ENCODE measurements around the gene OBP2A. TPM values are rescaled to one million over a fixed set of nuclear protein-coding genes. Genes with fewer than 3 reads are reported as not detected.
"Not testable (repeated sequence)": the region's sequence is repeated elsewhere in the genome, so short reads cannot be mapped to it uniquely, and the experiment has no call there.

The OBP2A gene
- total and polyA plus RNA-seq, 10 of the 15 experiments (the other 5 are each of a cell fraction or from before 2014, with no cell fraction given) = not detected

- in situ Hi-C loops (cut with MboI); SMC1A ChIA-PET (ENCODE audit: uncharacterized antibody, unreplicated experiment); H3K4me3 ChIP-seq; FAIRE-seq; ATAC-seq; DNase-seq (ENCODE audit: low read depth, low spot score); H4K20me1 ChIP-seq (ENCODE audit: control insufficient read depth, insufficient read depth); H3K36me3 ChIP-seq (ENCODE audit: control insufficient read depth in 2 of 2, insufficient read depth in 2 of 2, low read length in 1 of 2); H3K4me2 ChIP-seq (ENCODE audit: control insufficient read depth, insufficient read depth); H3K27ac ChIP-seq (ENCODE audit: control insufficient read depth, insufficient read depth); CTCF ChIA-PET; H3K79me2 ChIP-seq (ENCODE audit: control insufficient read depth, insufficient read depth, low read length); intact Hi-C loops (cut with micrococcal nuclease; ENCODE audit: unreplicated experiment); H3K9ac ChIP-seq (ENCODE audit: control insufficient read depth, insufficient read depth, low read length); BruUV-seq (replicated peaks); H3K27me3 ChIP-seq (replicated peaks in 1 of 2; ENCODE audit: control insufficient read depth in 2 of 2, insufficient read depth in 2 of 2, low read length in 1 of 2); H2AFZ ChIP-seq (ENCODE audit: control insufficient read depth, low read depth, low read length); POLR2A ChIA-PET; H3K9me3 ChIP-seq (replicated peaks; ENCODE audit: control insufficient read depth, insufficient read depth, low read length); RAD21 ChIA-PET (ENCODE audit: unreplicated experiment); H3K4me1 ChIP-seq (ENCODE audit: control insufficient read depth, insufficient read depth, low read length): not testable (repeated sequence)
- 11% methylated on average over 10 of the region's 10 CpGs for WGBS (ENCODE audit: insufficient coverage, insufficient replicate concordance, low lambda C conversion rate, missing lambda C conversion rate)
Measured at GRCh38 chr9:135534192-135534711, 11.7 kb upstream of the OBP2A start.

DNA sequence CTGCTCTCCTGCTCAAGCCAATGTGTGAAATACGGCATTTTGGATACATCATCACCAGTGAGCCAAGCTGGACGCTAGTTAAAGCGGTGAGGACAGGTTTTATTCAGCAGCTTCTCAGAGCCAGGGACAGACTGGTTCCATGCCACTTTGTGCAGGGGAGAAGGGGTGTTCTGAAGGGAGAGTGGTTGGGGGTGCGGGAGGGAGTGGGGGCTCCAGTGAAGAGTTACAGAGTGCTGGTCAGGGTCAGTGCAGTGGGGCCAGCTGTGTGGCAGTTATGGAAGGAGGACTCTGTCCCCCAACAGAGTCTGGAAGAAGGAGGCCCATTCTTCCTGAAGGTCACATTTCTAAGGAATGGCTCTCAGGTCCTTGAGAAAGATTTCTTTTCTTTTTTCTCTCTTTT is 11.1 kb upstream of the OBP2A start:
- FAIRE-seq = not testable (repeated sequence)

DNA sequence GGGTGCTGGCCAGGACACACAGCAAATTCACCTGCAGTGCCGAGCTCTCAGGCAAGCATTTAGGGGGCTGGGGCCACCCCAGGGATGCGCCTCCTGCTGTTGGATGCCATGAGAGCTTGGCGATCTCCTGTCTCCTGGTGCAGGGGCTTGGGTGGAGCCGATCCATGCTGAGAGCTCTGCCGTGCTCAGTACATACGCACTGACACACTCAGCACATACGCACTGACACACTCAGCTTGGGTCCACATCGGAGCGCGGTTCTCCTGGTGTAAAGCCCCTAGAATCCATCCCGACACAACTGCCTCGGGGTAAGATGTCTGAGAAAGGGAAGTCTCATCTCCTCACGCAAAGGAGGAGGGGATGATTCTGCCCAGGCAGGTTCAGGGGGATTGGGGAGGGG is 10.3 kb upstream of the OBP2A start:
- in situ Hi-C loops (cut with MboI); RAD21 ChIA-PET (ENCODE audit: unreplicated experiment); H3K9me3 ChIP-seq (replicated peaks; ENCODE audit: control insufficient read depth, insufficient read depth, low read length); H2AFZ ChIP-seq (ENCODE audit: control insufficient read depth, low read depth, low read length); DNase-seq (ENCODE audit: low read depth, low spot score); FAIRE-seq; H3K4me3 ChIP-seq; H3K4me1 ChIP-seq (ENCODE audit: control insufficient read depth, insufficient read depth, low read length); H3K9ac ChIP-seq (ENCODE audit: control insufficient read depth, insufficient read depth, low read length); H3K79me2 ChIP-seq (ENCODE audit: control insufficient read depth, insufficient read depth, low read length); H3K36me3 ChIP-seq (ENCODE audit: control insufficient read depth in 2 of 2, insufficient read depth in 2 of 2, low read length in 1 of 2); H3K27me3 ChIP-seq (replicated peaks in 1 of 2; ENCODE audit: control insufficient read depth in 2 of 2, insufficient read depth in 2 of 2, low read length in 1 of 2); H3K27ac ChIP-seq (ENCODE audit: control insufficient read depth, insufficient read depth); SMC1A ChIA-PET (ENCODE audit: uncharacterized antibody, unreplicated experiment); CTCF ChIA-PET; ATAC-seq; intact Hi-C loops (cut with micrococcal nuclease; ENCODE audit: unreplicated experiment); H3K4me2 ChIP-seq (ENCODE audit: control insufficient read depth, insufficient read depth); H4K20me1 ChIP-seq (ENCODE audit: control insufficient read depth, insufficient read depth); BruUV-seq (replicated peaks); POLR2A ChIA-PET: not testable (repeated sequence)
- 32% methylated on average over 5 of the region's 13 CpGs for WGBS (ENCODE audit: insufficient coverage, insufficient replicate concordance, low lambda C conversion rate, missing lambda C conversion rate)

More for the DNA sequence above, 11.1 kb upstream of the OBP2A start:
- H3K4me1 ChIP-seq (ENCODE audit: control insufficient read depth, insufficient read depth, low read length); intact Hi-C loops (cut with micrococcal nuclease; ENCODE audit: unreplicated experiment); DNase-seq (ENCODE audit: low read depth, low spot score); H3K4me3 ChIP-seq; POLR2A ChIA-PET; H3K4me2 ChIP-seq (ENCODE audit: control insufficient read depth, insufficient read depth); H4K20me1 ChIP-seq (ENCODE audit: control insufficient read depth, insufficient read depth); H2AFZ ChIP-seq (ENCODE audit: control insufficient read depth, low read depth, low read length); H3K9ac ChIP-seq (ENCODE audit: control insufficient read depth, insufficient read depth, low read length); H3K36me3 ChIP-seq (ENCODE audit: control insufficient read depth in 2 of 2, insufficient read depth in 2 of 2, low read length in 1 of 2); in situ Hi-C loops (cut with MboI); ATAC-seq; BruUV-seq (replicated peaks); SMC1A ChIA-PET (ENCODE audit: uncharacterized antibody, unreplicated experiment); H3K9me3 ChIP-seq (replicated peaks; ENCODE audit: control insufficient read depth, insufficient read depth, low read length); RAD21 ChIA-PET (ENCODE audit: unreplicated experiment); CTCF ChIA-PET; H3K27ac ChIP-seq (ENCODE audit: control insufficient read depth, insufficient read depth); H3K27me3 ChIP-seq (replicated peaks in 1 of 2; ENCODE audit: control insufficient read depth in 2 of 2, insufficient read depth in 2 of 2, low read length in 1 of 2); H3K79me2 ChIP-seq (ENCODE audit: control insufficient read depth, insufficient read depth, low read length): not testable (repeated sequence)
- 71% methylated on average over 4 of the region's 4 CpGs for WGBS (ENCODE audit: insufficient coverage, insufficient replicate concordance, low lambda C conversion rate, missing lambda C conversion rate)

Measured in GM12878 (cell line).